ENCODE results near the gene DLEC1. TPM values are rescaled to one million over a fixed set of nuclear protein-coding genes. Genes with fewer than 3 reads are reported as not detected.
"Not testable (repeated sequence)": the region's sequence is repeated elsewhere in the genome, so short reads cannot be mapped to it uniquely, and the experiment has no call there.

DLEC1 gene
- total and polyA plus RNA-seq, 2 donors from 2014 or later: 0.52 to 3.3 TPM

- FAIRE-seq: no peak
- no peak for TF ChIP-seq CTCF (IDR thresholded peaks at IDR 0.05; ENCODE audit: borderline replicate concordance, extremely low read depth, insufficient read depth)
Observed at GRCh38 chr3:38157595-38157994, 118.6 kb downstream of the DLEC1 start.

DNA sequence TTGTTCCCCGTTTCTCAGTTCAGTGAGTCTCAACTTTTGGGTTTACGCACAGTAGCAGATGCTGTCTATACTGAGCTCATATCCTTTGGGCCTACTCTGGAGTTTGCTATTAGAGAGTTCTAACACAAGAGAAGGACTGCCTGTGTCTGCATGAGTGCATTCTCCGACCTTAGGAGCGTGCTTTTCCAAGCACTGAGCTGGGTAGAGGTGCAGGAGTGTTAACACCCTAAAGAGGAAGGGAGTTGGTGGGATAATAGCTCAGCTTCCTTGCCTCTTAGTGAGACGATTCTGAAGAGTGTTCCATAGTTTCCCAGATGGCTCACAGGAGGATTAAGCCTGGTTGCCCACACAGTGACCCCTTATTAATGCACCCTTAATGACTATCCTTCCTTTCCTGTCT lies 119.5 kb downstream of the DLEC1 start:
- Histone ChIP-seq H3K27me3 (ENCODE audit: control insufficient read depth, insufficient read depth, low read length) (no peaks in the 10 kb centered on the region), H3K4me1 (ENCODE audit: control insufficient read depth in 2 of 3, insufficient read depth in 2 of 3, low read depth in 1 of 3, low read length in 3 of 3) (peaks cover 0 to 5% (median 0%) of the 10 kb centered on the region in 3 donors), H3K4me3 (ENCODE audit: low read length in 3 of 3) (no peak overlapping the region), H3K9me3 (ENCODE audit: control insufficient read depth in 2 of 3, insufficient read depth in 1 of 3, low read length in 3 of 3) (no peaks in the 10 kb centered on the region), H3K9ac (ENCODE audit: low read length in 3 of 3) (no peak overlapping the region), H3K27ac (ENCODE audit: low read depth in 2 of 2, low read length in 2 of 2) (no peak overlapping the region), H3K36me3 (ENCODE audit: control insufficient read depth in 2 of 3, insufficient read depth in 3 of 3, low read length in 3 of 3) (no peaks in the 10 kb centered on the region)
- FAIRE-seq (no peak), DNase-seq (no peak)
- no peak for TF ChIP-seq CTCF (IDR thresholded peaks at IDR 0.05; ENCODE audit: borderline replicate concordance, extremely low read depth, insufficient read depth)
- intact Hi-C loops (cut with DNase I): no loop called here

More at GRCh38 chr3:38157595-38157994, 118.6 kb downstream of the DLEC1 start:
- H3K4me1 ChIP-seq (ENCODE audit: control insufficient read depth in 2 of 3, insufficient read depth in 2 of 3, low read depth in 1 of 3, low read length in 3 of 3): peaks cover 0 to 5% (median 0%) of the 10 kb centered on the region in 3 donors
- no peak overlapping the region for H3K27ac ChIP-seq (ENCODE audit: low read depth in 2 of 2, low read length in 2 of 2)
- H3K9ac ChIP-seq (ENCODE audit: low read length in 3 of 3): no peak overlapping the region
- peak in 1 of 5 donors; percentile 58 for DNase-seq
- no peaks in the 10 kb centered on the region for H3K36me3 ChIP-seq (ENCODE audit: control insufficient read depth in 2 of 3, insufficient read depth in 3 of 3, low read length in 3 of 3)
- intact Hi-C loops (cut with DNase I): no loop called here
- no peak overlapping the region for H3K4me3 ChIP-seq (ENCODE audit: low read length in 3 of 3)
- H3K9me3 ChIP-seq (ENCODE audit: control insufficient read depth in 2 of 3, insufficient read depth in 1 of 3, low read length in 3 of 3): no peaks in the 10 kb centered on the region
- no peaks in the 10 kb centered on the region for H3K27me3 ChIP-seq (ENCODE audit: control insufficient read depth, insufficient read depth, low read length)

- H3K36me3 ChIP-seq (ENCODE audit: control insufficient read depth in 2 of 3, insufficient read depth in 3 of 3, low read length in 3 of 3); H3K4me3 ChIP-seq (ENCODE audit: low read length in 3 of 3); intact Hi-C loops (cut with DNase I); H3K9ac ChIP-seq (ENCODE audit: low read length in 3 of 3); H3K27ac ChIP-seq (ENCODE audit: low read depth in 2 of 2, low read length in 2 of 2); DNase-seq; H3K27me3 ChIP-seq (ENCODE audit: control insufficient read depth, insufficient read depth, low read length); H3K4me1 ChIP-seq (ENCODE audit: control insufficient read depth in 2 of 3, insufficient read depth in 2 of 3, low read depth in 1 of 3, low read length in 3 of 3); H3K9me3 ChIP-seq (ENCODE audit: control insufficient read depth in 2 of 3, insufficient read depth in 1 of 3, low read length in 3 of 3): not testable (repeated sequence)
- FAIRE-seq: peak; percentile 60
Observed at GRCh38 chr3:38160704-38161103, 121.7 kb downstream of the DLEC1 start.

- peak in 1 of 5 donors; percentile 26 for DNase-seq
- H3K4me1 ChIP-seq (ENCODE audit: control insufficient read depth in 2 of 3, insufficient read depth in 2 of 3, low read depth in 1 of 3, low read length in 3 of 3): peaks cover 0 to 9% (median 2%) of the 10 kb centered on the region in 3 donors
- H3K9ac ChIP-seq (ENCODE audit: low read length in 3 of 3): no peak overlapping the region
- peak overlapping the region; percentile 13 to 98 for H3K27ac ChIP-seq (ENCODE audit: low read depth in 2 of 2, low read length in 2 of 2)
- TF ChIP-seq CTCF (IDR thresholded peaks at IDR 0.05; ENCODE audit: borderline replicate concordance, extremely low read depth, insufficient read depth): no peak
- intact Hi-C loops (cut with DNase I): no loop called here
- no peaks in the 10 kb centered on the region for H3K9me3 ChIP-seq (ENCODE audit: control insufficient read depth in 2 of 3, insufficient read depth in 1 of 3, low read length in 3 of 3)
- FAIRE-seq: no peak
- H3K4me3 ChIP-seq (ENCODE audit: low read length in 3 of 3): no peak overlapping the region
- H3K27me3 ChIP-seq (ENCODE audit: control insufficient read depth, insufficient read depth, low read length): no peaks in the 10 kb centered on the region
- no peaks in the 10 kb centered on the region for H3K36me3 ChIP-seq (ENCODE audit: control insufficient read depth in 2 of 3, insufficient read depth in 3 of 3, low read length in 3 of 3)
Observed at GRCh38 chr3:38163117-38163840, 124.3 kb downstream of the DLEC1 start.

Measured in kidney (tissue), 14 donors.